GM10248 (cell line): Measurements from ENCODE around the gene HADHB.
A peak's percentile ranks its signal among the peaks of the same experiment; 100 is the strongest.
"Not testable (repeated sequence)": the region's sequence is repeated elsewhere in the genome, so short reads cannot be mapped to it uniquely, and the experiment has no call there.

Experiments used
- CTCF ChIA-PET: fragments of 300-600 bp; sonication (Branson Sonifier 250); formaldehyde crosslinking; extraction: SDS; loops from one replicate; lab custom pipeline; 2021; ENCODE audit warnings: antibody characterized with exemption; lab: Yijun Ruan, JAX
- POLR2A ChIA-PET: fragments of 350-650 bp; sonication (Branson Sonifier 250); formaldehyde crosslinking; extraction: SDS; loops from one replicate; lab custom pipeline; 2020; ENCODE audit warnings: antibody characterized with exemption; lab: Yijun Ruan, JAX
- DNase-seq: peaks from one replicate; pipeline ENCODE4 v3.0.0; 2012; ENCODE audit errors: extremely low spot score
- TF ChIP-seq, protein P1 (sequence below): IDR thresholded peaks from 2 replicates; pipeline ENCODE4 v1.5.1; 2012; ENCODE audit warnings: mild to moderate bottlenecking, low read depth; ENCODE audit errors: extremely low read depth, missing control alignments, control extremely low read depth

The HADHB gene

DNA sequence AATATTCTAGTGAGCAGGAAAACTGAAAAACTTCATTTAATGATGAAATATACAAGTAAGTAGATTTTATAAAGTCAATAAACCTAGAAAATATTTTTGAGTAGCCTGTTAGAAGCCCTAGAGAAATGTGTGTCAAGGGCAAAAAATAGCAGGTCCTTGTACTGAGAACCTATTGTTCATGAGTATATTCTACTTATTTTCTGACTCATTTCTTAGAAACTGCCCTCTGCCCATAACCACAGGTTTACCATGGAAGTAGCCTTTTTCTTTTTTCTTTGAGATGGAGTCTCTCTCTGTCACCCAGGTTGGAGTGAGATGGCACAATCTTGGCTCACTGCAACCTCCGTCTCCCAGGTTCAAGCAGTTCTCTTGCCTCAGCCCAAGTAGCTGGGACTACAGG, 81.8 kb downstream of the HADHB start:
- no peak for DNase-seq
- CTCF ChIA-PET = interaction anchor here (1.2 kb wide), 1 partner anchor 9 kb away, joined by 3 read pairs; no protein-coding TSS in a partner anchor
- POLR2A ChIA-PET = no interaction called here
- TF ChIP-seq, protein P1, sequence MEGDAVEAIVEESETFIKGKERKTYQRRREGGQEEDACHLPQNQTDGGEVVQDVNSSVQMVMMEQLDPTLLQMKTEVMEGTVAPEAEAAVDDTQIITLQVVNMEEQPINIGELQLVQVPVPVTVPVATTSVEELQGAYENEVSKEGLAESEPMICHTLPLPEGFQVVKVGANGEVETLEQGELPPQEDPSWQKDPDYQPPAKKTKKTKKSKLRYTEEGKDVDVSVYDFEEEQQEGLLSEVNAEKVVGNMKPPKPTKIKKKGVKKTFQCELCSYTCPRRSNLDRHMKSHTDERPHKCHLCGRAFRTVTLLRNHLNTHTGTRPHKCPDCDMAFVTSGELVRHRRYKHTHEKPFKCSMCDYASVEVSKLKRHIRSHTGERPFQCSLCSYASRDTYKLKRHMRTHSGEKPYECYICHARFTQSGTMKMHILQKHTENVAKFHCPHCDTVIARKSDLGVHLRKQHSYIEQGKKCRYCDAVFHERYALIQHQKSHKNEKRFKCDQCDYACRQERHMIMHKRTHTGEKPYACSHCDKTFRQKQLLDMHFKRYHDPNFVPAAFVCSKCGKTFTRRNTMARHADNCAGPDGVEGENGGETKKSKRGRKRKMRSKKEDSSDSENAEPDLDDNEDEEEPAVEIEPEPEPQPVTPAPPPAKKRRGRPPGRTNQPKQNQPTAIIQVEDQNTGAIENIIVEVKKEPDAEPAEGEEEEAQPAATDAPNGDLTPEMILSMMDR = no peak

DNA sequence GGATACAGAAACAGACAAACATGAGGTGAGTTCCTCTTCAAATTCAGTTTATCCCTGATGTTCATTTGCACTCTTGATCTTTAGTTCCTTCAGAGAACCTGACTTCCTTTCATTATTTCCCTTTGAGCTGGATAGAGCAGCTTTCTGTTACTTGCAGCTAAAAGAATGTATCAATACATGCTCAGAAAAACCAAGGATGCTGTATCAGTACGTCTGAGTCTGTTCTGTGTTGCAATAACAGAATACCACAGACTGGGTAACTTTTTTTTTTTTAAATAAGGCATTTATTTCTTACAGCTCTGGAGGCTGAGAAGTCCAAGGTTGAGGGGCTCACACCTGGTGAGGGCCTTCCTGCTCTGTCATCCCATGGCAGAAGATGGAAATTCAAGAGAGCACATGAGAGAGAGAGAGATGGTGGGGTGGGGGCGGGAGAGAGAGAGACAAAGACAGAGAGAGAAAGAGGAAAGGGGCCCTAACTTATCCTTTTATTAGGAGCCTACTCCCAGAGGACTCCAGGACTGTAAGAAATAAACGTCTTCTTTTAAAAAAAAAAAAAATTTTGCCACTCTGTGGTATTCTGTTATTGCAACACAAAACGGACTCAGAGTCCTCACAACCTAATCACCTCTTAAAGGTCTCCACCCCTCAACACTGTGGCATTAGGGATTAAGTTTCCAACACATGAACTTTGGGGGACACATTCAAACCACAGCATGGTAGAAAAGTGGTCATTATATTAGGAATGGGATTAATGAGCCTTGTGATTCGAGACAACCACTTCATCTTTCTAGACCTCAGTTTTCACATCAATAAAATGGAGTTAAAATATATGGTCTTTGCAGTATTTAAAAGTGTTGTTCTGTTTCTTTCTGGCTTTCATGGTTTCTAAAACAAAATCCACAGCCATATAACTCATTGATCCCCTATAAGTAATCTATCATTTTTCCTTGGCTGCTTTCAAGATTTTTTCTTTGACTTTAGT, 82.8 kb downstream of the HADHB start:
- CTCF ChIA-PET = interaction anchor here (0.8 to 1.4 kb wide), 3 partner anchors 9 to 71 kb away, joined by 3 read pairs; no protein-coding TSS in a partner anchor
- DNase-seq = no peak
- TF ChIP-seq, protein P1 = no peak
- POLR2A ChIA-PET = no interaction called here

DNA sequence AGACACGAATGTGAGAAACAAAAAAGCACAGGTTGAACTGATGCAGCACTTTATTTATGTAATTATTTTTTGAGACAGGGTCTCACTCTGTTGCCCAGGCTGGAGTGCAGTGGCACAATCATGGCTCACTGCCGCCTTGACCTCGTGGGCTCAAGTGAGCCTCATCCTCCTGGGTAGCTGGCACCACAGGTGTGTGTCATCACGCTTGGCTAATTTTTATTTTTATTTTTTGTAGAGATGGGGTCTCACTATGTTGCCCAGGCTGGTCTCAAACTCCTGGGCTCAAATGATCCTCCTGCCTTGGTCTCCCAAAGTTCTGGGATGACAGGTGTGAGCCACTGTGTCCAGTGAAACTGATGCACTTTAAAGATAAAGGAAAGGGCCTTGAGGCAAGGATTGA, 84.3 kb downstream of the HADHB start:
- POLR2A ChIA-PET, DNase-seq: not testable (repeated sequence)
- CTCF ChIA-PET = interaction anchor here (1.4 to 3.4 kb wide), 6 partner anchors 9 to 445 kb away, joined by 3 to 24 read pairs (median 8); partner anchors contain the start of genes ADGRF3 and SELENOI

DNA sequence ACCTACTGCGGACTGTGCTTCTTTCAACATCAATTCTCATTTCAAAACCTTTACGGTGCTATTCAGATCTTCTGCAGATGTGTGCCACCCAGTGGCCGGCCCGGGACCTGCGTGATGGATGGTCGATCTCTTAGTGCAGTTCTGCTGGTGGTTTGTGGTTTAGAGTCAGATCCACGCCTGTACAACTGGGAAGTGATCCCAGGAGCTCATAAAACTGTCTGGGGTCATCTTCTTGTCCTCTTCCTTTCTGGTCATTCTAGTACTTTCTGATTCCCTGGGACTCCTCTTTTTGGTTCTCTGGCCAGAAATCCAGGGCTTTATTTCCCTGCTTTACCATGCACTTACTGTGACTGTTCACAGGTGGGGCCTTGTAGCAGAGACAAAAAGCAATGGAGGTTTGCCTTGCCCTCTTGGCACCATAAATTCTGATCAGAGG, 85.4 kb downstream of the HADHB start:
- TF ChIP-seq, protein P1 = peak; percentile 93
- CTCF ChIA-PET = interaction anchor here (0.6 to 3.4 kb wide), 14 partner anchors 10 to 446 kb away, joined by 3 to 24 read pairs (median 4); partner anchors contain the start of genes ADGRF3 and SELENOI
- POLR2A ChIA-PET = no interaction called here
- peak; percentile 81 for DNase-seq

DNA sequence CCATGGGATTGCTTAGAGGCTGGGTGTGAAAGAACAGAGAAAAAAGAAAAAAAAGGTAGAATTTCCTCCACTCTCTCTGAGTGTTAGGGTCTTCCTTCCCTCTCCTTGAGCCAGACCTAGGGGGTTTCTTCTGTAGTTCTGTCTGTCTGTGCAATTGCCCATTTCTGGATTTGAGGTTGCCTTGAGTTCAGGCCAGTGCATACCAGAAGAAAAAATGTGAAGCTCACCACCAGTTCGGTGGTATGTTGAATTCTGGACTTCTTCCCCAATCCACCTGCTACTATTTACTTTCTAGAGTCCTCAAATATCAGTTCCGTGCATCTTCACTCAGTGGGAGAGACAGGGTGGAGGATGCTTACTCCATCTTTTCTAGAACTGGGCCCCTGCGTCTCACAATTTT, 85.9 kb downstream of the HADHB start:
- TF ChIP-seq, protein P1 = no peak
- ChIA-PET CTCF (interaction anchor here (0.6 to 3.4 kb wide), 20 partner anchors 11 to 447 kb away, joined by 3 to 24 read pairs (median 3); partner anchors contain the start of genes ADGRF3, HADHA and SELENOI), POLR2A (no interaction called here)
- DNase-seq = no peak

DNA sequence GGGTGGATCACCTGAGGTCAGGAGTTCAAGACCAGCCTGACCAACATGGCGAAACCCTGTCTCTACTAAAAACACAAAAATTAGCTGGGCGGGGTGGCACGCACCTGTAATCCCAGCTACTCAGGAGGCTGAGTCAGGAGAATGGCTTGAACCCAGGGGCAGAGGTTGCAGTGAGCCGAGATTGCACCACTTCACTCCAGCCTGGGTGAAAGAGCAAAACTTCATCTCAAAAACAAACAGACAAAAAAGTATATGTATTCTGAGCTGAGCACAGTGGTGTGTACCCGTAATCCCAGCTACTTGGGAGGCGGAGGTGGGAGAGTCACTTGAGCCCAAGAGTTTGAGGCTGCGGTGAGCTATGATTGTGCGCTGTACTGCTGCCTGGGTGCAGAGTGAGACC, 86.6 kb downstream of the HADHB start:
- POLR2A ChIA-PET, DNase-seq: not testable (repeated sequence)
- CTCF ChIA-PET = interaction anchor here (0.9 to 3.4 kb wide), 13 partner anchors 11 to 340 kb away, joined by 3 to 24 read pairs (median 3); partner anchors contain the start of genes ADGRF3, HADHA and SELENOI

DNA sequence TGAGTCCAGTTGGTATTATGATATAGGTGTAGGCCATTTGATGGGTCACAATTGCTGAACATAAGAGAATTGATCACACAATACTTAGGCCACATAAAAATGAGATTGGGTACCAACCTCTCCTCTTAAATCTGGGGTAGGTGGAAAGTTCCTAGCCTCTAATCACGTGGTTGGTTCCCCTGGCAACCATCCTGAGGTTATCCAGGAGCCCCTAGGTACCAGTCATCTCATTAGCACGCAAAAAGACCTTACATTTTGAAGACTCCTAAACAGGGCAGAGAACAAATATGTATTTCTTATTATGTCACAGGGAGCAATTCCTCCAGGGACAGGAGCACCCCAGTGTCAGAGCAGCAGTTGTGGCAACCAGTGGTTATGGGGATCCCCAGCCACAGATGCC, 88.6 kb downstream of the HADHB start:
- TF ChIP-seq, protein P1 = no peak
- DNase-seq = no peak
- POLR2A ChIA-PET = no interaction called here
- CTCF ChIA-PET = no interaction called here
